ENCODE measurements around the gene VCX3A. TPM values are rescaled to one million over a fixed set of nuclear protein-coding genes. Genes with fewer than 3 reads are reported as not detected.

The VCX3A gene
- total and polyA plus RNA-seq, 2 experiments from 2014 or later = 0.40 TPM; not detected in 1

GRCh38 chrX:6517376-6517775 is 17.5 kb downstream of the VCX3A start:
- no peaks in the 10 kb centered on the region for H3F3A ChIP-seq (replicated peaks; ENCODE audit: low read depth)
- no peak overlapping the region for H3K27ac ChIP-seq (ENCODE audit: low read depth)
- no peaks in the 10 kb centered on the region for H3K4me1 ChIP-seq (ENCODE audit: insufficient read depth)
- H2AFZ ChIP-seq = no peak overlapping the region
- ATAC-seq (no peak), DNase-seq (ENCODE audit: low spot score) (no peak)
- H3K9me2 ChIP-seq (ENCODE audit: insufficient read depth) = no peaks in the 10 kb centered on the region
- Mint-ChIP-seq H3K36me3 (ENCODE audit: low read depth) (no peaks in the 10 kb centered on the region), H3K9me3 (no peaks in the 10 kb centered on the region; the same call in 2 of the 3 replicates), H3K4me3 (no peak overlapping the region), H3K27me3 (ENCODE audit: insufficient read depth, low read depth, poor library complexity) (no peaks in the 10 kb centered on the region), H3K4me1 (no peaks in the 10 kb centered on the region), H3K27ac (no peak overlapping the region)
- H3K27me3 ChIP-seq (ENCODE audit: insufficient read depth) = no peaks in the 10 kb centered on the region
- H3K79me2 ChIP-seq (replicated peaks; ENCODE audit: insufficient read depth) = no peaks in the 10 kb centered on the region
- H3K4me3 ChIP-seq = no peak overlapping the region
- no peak overlapping the region for H3K4me2 ChIP-seq
- TF ChIP-seq, protein P1, sequence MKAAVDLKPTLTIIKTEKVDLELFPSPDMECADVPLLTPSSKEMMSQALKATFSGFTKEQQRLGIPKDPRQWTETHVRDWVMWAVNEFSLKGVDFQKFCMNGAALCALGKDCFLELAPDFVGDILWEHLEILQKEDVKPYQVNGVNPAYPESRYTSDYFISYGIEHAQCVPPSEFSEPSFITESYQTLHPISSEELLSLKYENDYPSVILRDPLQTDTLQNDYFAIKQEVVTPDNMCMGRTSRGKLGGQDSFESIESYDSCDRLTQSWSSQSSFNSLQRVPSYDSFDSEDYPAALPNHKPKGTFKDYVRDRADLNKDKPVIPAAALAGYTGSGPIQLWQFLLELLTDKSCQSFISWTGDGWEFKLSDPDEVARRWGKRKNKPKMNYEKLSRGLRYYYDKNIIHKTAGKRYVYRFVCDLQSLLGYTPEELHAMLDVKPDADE (IDR thresholded peaks at IDR 0.05) = no peak
- TF ChIP-seq STAT1 (IDR thresholded peaks at IDR 0.05; ENCODE audit: unreplicated experiment) (no peak), CREB1 (CRISPR knock-in tag; IDR thresholded peaks at IDR 0.05; ENCODE audit: low read depth) (no peak), EZH2 (IDR thresholded peaks at IDR 0.05; ENCODE audit: low read depth, unreplicated experiment) (no peak), ZNF462 (CRISPR knock-in tag; IDR thresholded peaks at IDR 0.05) (no peak), POLR2AphosphoS5 (IDR thresholded peaks at IDR 0.05; ENCODE audit: low read depth) (no peak)
- no peaks in the 10 kb centered on the region for H4K20me1 ChIP-seq (replicated peaks; ENCODE audit: insufficient read depth)
- no peaks in the 10 kb centered on the region for H3K36me3 ChIP-seq (ENCODE audit: insufficient read depth)

Measured in GM23338 (cell line).